HepG2 (cell line): ENCODE results near the gene SNRPD2. TPM values are rescaled to one million over a fixed set of nuclear protein-coding genes. Genes with fewer than 3 reads are reported as not detected.

Experiments
- AFF4 ChIP-seq: sonication (generic); formaldehyde crosslinking; IDR thresholded peaks from 2 replicates; pipeline ENCODE4 v1.4.0; 2020; ENCODE audit warnings: missing genetic modification reagents
- ARID5B ChIP-seq: IDR thresholded peaks from 2 replicates; pipeline ENCODE4 v1.4.0; 2020; ENCODE audit warnings: mild to moderate bottlenecking, missing genetic modification reagents
- DBP ChIP-seq: sonication (generic); formaldehyde crosslinking; IDR thresholded peaks from 2 replicates; pipeline ENCODE4 v1.4.0; 2020; ENCODE audit warnings: missing genetic modification reagents; ENCODE audit errors: not compliant biosample characterization
- HNF4G ChIP-seq, 2 experiments: sonication (generic) in 1 of 2; formaldehyde crosslinking in 1 of 2; IDR thresholded peaks; 2 replicates each; pipeline versions ENCODE4 v1.4.0 to v1.6.1; 2011 to 2020; ENCODE audit warnings: borderline replicate concordance in 2 of 2, low read depth in 2 of 2, mild to moderate bottlenecking in 2 of 2, low read length in 1 of 2, missing genetic modification reagents in 1 of 2, moderate library complexity in 1 of 2
- MTA1 ChIP-seq: sonication (generic); formaldehyde crosslinking; IDR thresholded peaks from 2 replicates; pipeline ENCODE4 v1.4.0; 2020; ENCODE audit warnings: missing genetic modification reagents, mild to moderate bottlenecking, borderline replicate concordance
- MTA3 ChIP-seq: sonication (generic); formaldehyde crosslinking; IDR thresholded peaks from 2 replicates; pipeline ENCODE4 v1.4.0; 2020; ENCODE audit warnings: missing genetic modification reagents
- RXRA ChIP-seq: sonication (generic); formaldehyde crosslinking; IDR thresholded peaks from 2 replicates; pipeline ENCODE4 v1.5.1; 2020; ENCODE audit warnings: missing genetic modification reagents
- SRF ChIP-seq: IDR thresholded peaks from 2 replicates; pipeline ENCODE4 v1.6.1; 2011; ENCODE audit warnings: mild to moderate bottlenecking, low read depth, low read length, moderate library complexity
- ZNF10 ChIP-seq: sonication (generic); formaldehyde crosslinking; IDR thresholded peaks from 2 replicates; pipeline ENCODE4 v1.4.0; 2020; ENCODE audit warnings: mild to moderate bottlenecking, low read depth, missing genetic modification reagents, borderline replicate concordance
- ZNF484 ChIP-seq: sonication (generic); formaldehyde crosslinking; IDR thresholded peaks from 2 replicates; pipeline ENCODE4 v1.5.1; 2020; ENCODE audit warnings: mild to moderate bottlenecking, low read depth, missing genetic modification reagents, borderline replicate concordance
- ZNF510 ChIP-seq: sonication (generic); formaldehyde crosslinking; IDR thresholded peaks from 2 replicates; pipeline ENCODE4 v1.4.0; 2020; ENCODE audit warnings: low read depth, mild to moderate bottlenecking, missing genetic modification reagents
- ZNF512B ChIP-seq: sonication (generic); formaldehyde crosslinking; IDR thresholded peaks from 2 replicates; pipeline ENCODE4 v1.5.1; 2020; ENCODE audit warnings: missing genetic modification reagents, mild to moderate bottlenecking, borderline replicate concordance
- ZNF558 ChIP-seq: sonication (generic); formaldehyde crosslinking; IDR thresholded peaks from 2 replicates; pipeline ENCODE4 v1.9.0; 2022; ENCODE audit warnings: mild to moderate bottlenecking, missing genetic modification reagents, borderline replicate concordance
- polyA plus RNA-seq, 8 experiments: library from polyadenylated mRNA; depleted of rRNA in 3 of 8; stranded (reverse) in 7 of 8; unstranded in 1 of 8; fragments of >200 nt; fragmentation: Illumina TruSeq in 4 of 8; extraction: Trizol in 4 of 8; gene quantifications; 2 replicates each; pipeline versions ENCODE4 v1.2.1 to v1.2.3, GENCODE V29; 2011 to 2016; ENCODE audit warnings: low read depth in 4 of 8, missing spikeins in 1 of 8, mixed read lengths in 1 of 8; ENCODE audit not compliant: insufficient read depth in 1 of 8
- total RNA-seq, 5 experiments: library from RNA; depleted of rRNA; stranded (reverse); fragments of >200 nt; fragmentation: Illumina TruSeq; extraction: Trizol; gene quantifications; 2 replicates each; pipeline ENCODE4 v1.2.3, GENCODE V29; 2016; ENCODE audit warnings: low read depth in 1 of 5
- TF ChIP-seq, protein P1 (sequence below): sonication (generic); formaldehyde crosslinking; IDR thresholded peaks from 2 replicates; pipeline ENCODE4 v1.4.0; 2020; ENCODE audit warnings: missing genetic modification reagents, low read depth, mild to moderate bottlenecking, borderline replicate concordance

The SNRPD2 gene
- total and polyA plus RNA-seq, 2 of the 13 experiments (the other 11 are each of a cell fraction or from before 2014, with no cell fraction given) = 299 to 485 TPM

DNA sequence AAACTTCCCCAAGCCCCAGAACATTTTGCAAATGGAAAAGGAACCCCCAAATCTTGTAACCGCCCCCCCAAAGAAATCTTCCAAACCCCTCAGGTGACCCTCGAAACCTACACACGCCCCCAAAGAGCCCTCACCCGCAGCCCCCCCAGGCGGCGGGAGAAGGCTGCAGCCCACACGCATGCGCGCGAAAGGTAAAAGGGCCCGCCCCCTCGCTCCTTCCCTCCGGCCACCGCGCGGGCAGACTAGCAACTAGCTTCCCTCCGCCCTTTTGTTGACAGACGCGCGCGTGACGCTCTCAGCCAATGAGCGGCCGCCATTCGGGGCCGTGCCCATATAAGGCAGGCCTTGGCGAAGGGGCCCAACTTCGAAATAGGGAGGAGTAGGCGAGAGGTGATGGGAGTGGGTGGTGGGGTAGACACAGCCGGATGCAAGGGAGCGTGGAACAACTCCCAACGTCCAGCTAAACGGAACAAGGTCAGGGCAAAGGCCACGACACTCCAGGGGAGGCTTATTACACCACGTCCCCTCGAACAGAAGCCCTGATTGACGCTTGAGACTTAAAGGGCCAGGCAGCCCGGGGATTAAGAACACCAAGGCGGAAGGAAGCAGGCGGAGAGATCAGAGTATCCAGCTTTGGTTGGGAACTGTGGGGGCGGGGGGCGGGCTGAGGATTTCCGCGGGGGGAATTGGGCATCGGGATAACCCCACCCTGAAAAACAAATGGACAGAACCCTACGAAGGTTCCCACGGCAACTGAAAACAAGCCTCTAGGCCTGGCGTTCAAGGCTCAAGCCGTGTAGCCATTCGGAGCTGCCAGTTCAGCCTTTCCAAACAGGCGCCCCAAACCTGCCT lies 25.6 kb upstream of the SNRPD2 start (continued):
- TF ChIP-seq ZNF558 (CRISPR knock-in tag) = peak; percentile 84; the same call in 1 of the 2 replicates
- peak; percentile 98 for TF ChIP-seq RXRA (CRISPR knock-in tag)
- TF ChIP-seq MTA1 (CRISPR knock-in tag) = no peak
- no peak for TF ChIP-seq ZNF512B (CRISPR knock-in tag)
- TF ChIP-seq SRF = peak; percentile 100
- TF ChIP-seq ZNF10 (CRISPR knock-in tag) = no peak
- TF ChIP-seq HNF4G (IDR thresholded peaks at IDR 0.05; ENCODE audit: borderline replicate concordance, low read depth, low read length) = peak; percentile 71; the same call in 1 of the 2 replicates
- no peak for TF ChIP-seq HNF4G (CRISPR knock-in tag; IDR thresholded peaks at IDR 0.05; ENCODE audit: borderline replicate concordance, low read depth)
- no peak for TF ChIP-seq AFF4 (CRISPR knock-in tag)
- peak; percentile 43 for TF ChIP-seq ZNF510 (CRISPR knock-in tag)
- no peak for TF ChIP-seq MTA3
- TF ChIP-seq DBP (CRISPR knock-in tag) = peak; percentile 25
- TF ChIP-seq ARID5B (CRISPR knock-in tag) = peak; percentile 62
- TF ChIP-seq, protein P1, sequence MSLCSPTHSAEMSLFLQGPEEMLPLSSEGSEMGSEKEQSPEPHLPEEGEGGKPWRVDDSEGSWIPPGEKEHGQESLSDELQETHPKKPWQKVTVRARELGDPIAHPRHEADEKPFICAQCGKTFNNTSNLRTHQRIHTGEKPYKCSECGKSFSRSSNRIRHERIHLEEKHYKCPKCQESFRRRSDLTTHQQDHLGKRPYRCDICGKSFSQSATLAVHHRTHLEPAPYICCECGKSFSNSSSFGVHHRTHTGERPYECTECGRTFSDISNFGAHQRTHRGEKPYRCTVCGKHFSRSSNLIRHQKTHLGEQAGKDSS (CRISPR knock-in tag) = no peak
- no peak for TF ChIP-seq ZNF484 (CRISPR knock-in tag)
